T-helper 22 cell (primary cell): Measurements from ENCODE around the gene PLA2R1.
A peak's percentile ranks its signal among the peaks of the same experiment; 100 is the strongest.

Experiments
- DNase-seq: peaks from one replicate; pipeline ENCODE4 v3.0.0-alpha.2; 2020; ENCODE audit warnings: low read depth

Gene PLA2R1

DNA sequence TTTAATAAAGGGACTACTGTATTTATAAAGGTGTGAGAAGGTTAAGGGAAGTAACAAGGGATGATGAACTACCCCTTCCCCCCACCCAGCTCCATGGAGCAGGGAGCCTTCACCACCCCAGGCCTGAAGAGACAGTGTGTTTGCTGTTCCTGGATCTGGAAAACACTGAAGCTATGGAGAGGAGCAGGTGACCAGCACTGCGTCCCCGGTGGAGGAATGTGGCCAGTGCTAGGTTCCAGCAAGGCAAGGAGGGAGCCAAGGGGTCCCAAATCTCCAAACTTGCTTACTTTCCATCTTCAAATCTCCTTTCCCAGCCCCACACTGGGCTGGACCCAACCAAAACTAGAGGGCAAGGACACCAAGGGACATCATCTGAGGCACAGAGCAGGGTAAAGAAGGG is 135.7 kb downstream of the PLA2R1 start:
- no peak for DNase-seq

GRCh38 chr2:159925975-159926374 is 136.4 kb downstream of the PLA2R1 start:
- DNase-seq = no peak

DNA sequence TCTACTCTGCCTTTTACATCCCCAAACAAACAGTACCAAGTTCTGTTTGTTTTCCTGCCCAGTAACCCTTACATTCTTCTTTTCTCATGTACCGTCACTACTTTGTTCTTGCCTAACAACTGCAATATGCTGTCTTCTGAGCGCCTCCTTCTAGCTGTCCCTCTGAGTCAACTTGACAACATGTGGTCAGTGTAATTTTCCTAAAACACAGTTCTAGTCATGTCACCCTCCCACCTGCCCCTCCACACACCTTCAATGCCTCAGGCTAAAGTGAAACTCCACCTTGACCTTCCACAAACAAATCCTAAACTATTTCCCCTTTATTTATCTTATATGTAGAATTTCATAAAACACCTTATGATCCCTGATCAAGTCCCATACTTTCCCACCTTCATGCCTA is 139.9 kb downstream of the PLA2R1 start:
- DNase-seq = no peak

DNA sequence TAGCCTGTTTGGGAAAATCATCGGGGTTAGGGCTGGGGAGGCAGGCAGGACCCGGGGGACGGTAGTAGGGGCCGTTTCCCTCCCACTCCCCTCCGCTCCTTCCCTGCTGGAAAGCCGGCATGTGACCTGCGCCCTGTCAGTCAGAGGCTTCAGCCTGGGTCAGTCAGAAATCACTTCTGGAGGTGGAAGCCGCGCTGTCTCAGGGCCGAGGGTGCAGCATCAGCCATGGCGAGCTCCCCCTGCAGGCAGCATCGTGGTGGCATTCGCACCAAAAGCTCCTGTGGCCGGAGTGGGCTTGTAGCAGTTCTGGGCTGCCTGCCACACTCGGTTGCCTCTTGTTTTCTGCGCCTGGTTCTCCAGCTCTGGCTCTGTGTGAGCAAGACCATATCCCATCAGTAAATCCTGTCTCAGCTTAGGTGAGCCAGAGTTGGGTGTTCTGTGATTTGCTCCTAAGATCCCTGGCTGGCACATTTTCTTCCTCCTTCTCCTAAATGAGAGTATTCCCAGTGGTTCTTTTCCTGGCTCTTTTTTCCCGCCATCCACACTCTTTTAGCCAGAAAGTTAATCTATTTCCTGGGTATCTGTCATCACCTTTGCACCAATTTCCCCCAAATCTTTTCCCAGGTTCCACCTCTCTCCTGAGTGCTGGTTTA is 140.5 kb downstream of the PLA2R1 start:
- peak; percentile 30 for DNase-seq

GRCh38 chr2:159916511-159916910 is 145.9 kb downstream of the PLA2R1 start:
- DNase-seq = no peak

- no peak for DNase-seq
Measured at GRCh38 chr2:159913900-159914299, 148.5 kb downstream of the PLA2R1 start.

DNA sequence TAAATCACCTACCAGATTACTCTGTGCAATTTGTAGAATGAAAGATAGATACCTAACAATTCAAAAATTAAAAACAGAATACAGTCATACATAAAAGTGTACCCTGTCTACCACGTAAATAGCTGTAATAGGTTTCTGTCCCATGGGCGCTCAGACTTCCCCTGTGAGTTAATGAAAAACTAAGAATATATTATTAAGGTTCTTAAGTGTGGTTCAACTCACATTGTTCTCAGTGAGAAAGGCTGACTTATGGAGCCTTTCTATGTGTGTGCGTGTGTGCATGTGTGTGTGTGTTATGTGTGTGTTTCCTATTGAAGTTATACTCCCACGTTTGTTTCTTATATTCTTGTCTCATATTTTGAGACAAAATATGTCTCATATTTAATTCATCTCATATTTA is 149.8 kb downstream of the PLA2R1 start:
- no peak for DNase-seq

DNA sequence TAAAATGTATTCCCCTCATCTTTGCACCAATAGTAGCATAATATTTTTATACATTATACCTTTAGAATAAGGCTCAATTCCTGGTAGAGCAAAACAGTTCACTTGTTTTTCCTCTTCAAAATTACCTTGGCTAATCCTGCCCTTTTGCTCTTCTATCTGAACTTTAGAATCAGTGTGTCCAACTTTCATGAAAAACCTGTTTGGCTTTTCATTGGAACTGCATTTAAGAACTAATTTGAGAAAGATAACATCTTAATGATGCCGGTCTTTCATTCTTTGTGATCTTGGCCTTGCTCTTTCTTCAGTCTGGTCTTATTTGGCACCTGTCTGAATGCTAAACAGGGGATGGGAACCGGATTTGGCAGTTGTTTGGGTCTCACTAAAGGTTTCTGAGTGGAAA is 151.5 kb downstream of the PLA2R1 start:
- no peak for DNase-seq

- no peak for DNase-seq
Measured at GRCh38 chr2:159908623-159909022, 153.8 kb downstream of the PLA2R1 start.

- no peak for DNase-seq
Measured at GRCh38 chr2:159907909-159908308, 154.5 kb downstream of the PLA2R1 start.

- DNase-seq = no peak
Measured at GRCh38 chr2:159905926-159906714, 156.3 kb downstream of the PLA2R1 start.

DNA sequence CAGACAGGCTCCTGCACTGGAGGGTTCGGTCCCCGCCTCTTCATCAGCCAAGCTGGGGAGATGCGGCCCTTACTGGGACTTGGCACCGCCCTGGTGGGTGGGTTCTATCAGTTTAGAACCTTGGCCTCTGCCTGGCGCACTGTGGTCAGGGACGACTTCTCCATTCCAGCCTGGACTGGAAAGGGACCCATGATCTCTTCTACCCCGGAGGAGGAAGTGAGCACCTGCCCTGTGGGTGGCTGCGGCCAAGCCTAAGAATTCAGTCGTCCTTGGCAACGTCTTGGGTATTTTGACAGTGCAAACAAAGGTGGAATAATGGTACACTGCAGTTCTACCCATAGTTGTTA is 157.5 kb downstream of the PLA2R1 start:
- DNase-seq = no peak

- DNase-seq = peak; percentile 75
Measured at GRCh38 chr2:159904127-159904958, 158.1 kb downstream of the PLA2R1 start, which contains the start of gene LY75. TSS of gene LY75 (minus strand) at chr2:159904756.

- peak; percentile 54 for DNase-seq
Measured at GRCh38 chr2:159903443-159904126, 158.8 kb downstream of the PLA2R1 start.

DNA sequence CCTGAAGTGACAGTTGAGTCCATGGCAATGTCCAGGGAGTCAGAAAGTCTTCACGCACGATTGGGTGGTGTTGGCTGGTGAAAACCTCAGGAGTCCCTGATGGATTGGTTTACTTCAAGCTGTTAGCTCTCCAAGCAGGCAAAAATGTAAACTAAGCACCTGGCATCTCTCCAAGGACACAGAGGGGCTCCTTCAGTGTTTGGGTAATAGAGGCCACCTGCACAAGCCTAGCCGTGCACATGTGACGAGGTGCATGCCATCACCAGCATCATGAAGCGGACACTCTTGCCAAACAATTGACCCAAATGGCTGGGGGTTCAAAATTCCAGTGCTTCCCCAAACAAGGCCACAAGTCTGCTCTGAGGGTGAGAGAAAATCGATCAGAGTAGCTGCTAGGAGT is 159.7 kb downstream of the PLA2R1 start:
- no peak for DNase-seq

GRCh38 chr2:159900343-159900742 is 162.1 kb downstream of the PLA2R1 start:
- no peak for DNase-seq

- DNase-seq = no peak
Measured at GRCh38 chr2:159898441-159898840, 164.0 kb downstream of the PLA2R1 start.

DNA sequence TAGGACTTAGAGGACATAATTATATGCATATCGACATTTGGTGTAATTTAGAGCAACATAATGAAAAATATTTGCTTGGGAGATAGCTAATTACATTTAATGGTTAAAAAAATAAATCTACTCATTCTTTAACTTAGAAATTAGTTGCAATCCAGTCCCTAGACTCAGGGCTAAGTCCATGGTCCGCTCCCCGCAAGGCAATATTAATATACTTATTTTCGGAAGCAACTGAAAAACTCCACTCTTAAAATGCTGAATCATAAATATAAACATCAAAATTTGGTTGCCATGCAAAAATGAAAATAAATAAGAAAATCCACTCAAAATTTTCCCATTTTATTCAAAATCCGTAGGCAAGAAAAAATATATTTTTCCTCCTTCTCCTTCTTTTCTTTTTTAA is 164.7 kb downstream of the PLA2R1 start:
- DNase-seq = no peak

- no peak for DNase-seq
Measured at GRCh38 chr2:159897081-159897480, 165.3 kb downstream of the PLA2R1 start.

DNA sequence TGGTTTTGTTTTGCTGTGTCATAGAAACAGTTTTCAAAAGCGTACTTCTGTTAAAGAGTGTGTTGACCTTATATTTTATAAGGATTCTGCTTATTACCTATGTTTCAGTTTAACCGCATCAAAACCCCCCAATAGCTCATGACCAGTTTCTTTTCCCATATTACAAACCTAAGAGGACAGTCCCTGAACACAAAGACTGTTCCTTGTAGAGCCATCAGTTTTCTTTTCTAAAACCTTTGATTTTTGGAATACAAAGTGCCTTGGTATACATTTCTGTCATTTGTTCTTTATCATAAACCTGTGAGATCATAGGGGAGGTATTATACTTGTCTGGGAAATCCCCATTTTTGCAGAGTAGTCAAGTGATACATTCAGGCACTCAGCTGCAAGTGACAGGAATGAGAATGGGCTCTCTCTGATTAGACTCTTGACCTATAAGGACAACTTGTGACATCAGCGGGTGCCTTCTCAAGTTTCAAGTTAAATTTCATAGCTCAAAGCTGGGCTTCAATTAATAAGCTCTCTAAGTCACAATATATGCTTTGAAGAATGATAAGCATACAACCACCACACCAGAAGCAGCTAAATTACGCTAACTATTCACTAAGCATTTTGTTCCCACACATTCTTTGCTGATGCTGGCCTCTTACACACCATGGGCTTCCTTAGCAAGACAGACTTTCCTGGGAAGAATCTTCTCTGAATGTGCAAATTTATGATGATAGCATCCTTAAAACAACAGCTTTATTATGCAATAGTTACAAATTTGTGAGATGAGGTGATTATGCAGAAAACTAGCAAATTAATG is 167.0 kb downstream of the PLA2R1 start:
- DNase-seq = no peak

DNA sequence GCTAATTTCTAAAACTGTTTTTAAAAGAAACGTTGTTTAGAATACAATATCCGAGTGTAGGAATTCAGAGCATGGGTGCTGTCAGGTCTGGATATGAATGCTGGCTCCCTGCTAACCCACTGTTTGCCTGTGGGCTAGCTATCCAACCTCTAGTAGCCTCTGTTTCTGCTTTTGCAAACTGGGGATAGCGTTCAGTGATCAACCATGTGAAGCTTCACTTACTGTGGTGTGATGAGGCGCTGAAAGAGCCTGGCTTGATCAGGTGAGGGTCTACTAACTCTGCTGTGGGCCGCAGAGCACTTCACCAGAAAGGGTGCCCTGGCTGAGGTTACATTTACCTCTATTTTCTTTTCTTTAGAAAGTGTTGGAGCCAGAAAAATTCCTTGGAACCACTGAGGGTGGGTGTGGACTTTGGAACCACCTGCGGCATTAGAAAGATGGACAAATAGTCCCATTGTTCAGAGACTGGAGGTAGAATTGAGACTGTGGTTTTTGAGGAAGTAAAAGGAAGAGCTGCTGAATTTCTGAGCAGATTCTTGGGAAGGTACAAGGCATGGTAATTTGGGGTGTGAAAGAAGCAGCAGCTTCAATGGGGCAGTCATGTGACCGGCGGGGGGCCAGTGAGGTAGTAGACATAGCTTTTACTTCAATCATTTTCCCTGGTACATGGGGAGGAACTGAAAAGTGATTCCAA is 168.1 kb downstream of the PLA2R1 start:
- no peak for DNase-seq
